ENCODE results near the gene CDYL. TPM values are rescaled to one million over a fixed set of nuclear protein-coding genes. Genes with fewer than 3 reads are reported as not detected.

CDYL gene
- total RNA-seq, 1 donor from 2014 or later = 53.5 TPM

GRCh38 chr6:4731996-4732395 is 44.2 kb upstream of the CDYL start:
- H3K27me3 ChIP-seq = no peaks in the 10 kb centered on the region
- no peak overlapping the region for H3K27ac ChIP-seq
- H4K20me1 ChIP-seq (ENCODE audit: low read depth) = no peaks in the 10 kb centered on the region
- Mint-ChIP-seq H3K27me3 (ENCODE audit: insufficient read depth, low read depth) (peaks cover 4% of the 10 kb centered on the region), H3K4me3 (no peak overlapping the region), H3K27ac (no peak overlapping the region), H3K36me3 (no peaks in the 10 kb centered on the region), H3K9me3 (no peaks in the 10 kb centered on the region), H3K4me1 (peaks cover 25% of the 10 kb centered on the region)
- no peak for TF ChIP-seq EZH2 (IDR thresholded peaks at IDR 0.05)
- no peak for TF ChIP-seq EZH2phosphoT487 (IDR thresholded peaks at IDR 0.05)
- TF ChIP-seq, protein P1, sequence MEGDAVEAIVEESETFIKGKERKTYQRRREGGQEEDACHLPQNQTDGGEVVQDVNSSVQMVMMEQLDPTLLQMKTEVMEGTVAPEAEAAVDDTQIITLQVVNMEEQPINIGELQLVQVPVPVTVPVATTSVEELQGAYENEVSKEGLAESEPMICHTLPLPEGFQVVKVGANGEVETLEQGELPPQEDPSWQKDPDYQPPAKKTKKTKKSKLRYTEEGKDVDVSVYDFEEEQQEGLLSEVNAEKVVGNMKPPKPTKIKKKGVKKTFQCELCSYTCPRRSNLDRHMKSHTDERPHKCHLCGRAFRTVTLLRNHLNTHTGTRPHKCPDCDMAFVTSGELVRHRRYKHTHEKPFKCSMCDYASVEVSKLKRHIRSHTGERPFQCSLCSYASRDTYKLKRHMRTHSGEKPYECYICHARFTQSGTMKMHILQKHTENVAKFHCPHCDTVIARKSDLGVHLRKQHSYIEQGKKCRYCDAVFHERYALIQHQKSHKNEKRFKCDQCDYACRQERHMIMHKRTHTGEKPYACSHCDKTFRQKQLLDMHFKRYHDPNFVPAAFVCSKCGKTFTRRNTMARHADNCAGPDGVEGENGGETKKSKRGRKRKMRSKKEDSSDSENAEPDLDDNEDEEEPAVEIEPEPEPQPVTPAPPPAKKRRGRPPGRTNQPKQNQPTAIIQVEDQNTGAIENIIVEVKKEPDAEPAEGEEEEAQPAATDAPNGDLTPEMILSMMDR (IDR thresholded peaks at IDR 0.05) = no peak
- no peak for DNase-seq (ENCODE audit: low spot score)
- no peaks in the 10 kb centered on the region for H3K9me3 ChIP-seq (ENCODE audit: low read depth)
- H3K79me2 ChIP-seq (ENCODE audit: low read depth) = no peaks in the 10 kb centered on the region
- peaks cover 7% of the 10 kb centered on the region for H3K4me1 ChIP-seq
- no peak overlapping the region for H3K9ac ChIP-seq
- H3K36me3 ChIP-seq = no peaks in the 10 kb centered on the region
- no peak overlapping the region for H3K4me2 ChIP-seq
- H3F3A ChIP-seq (ENCODE audit: low read depth) = peaks cover 11% of the 10 kb centered on the region
- H2AFZ ChIP-seq (replicated peaks) = no peak overlapping the region
- no peak overlapping the region for H3K4me3 ChIP-seq

GRCh38 chr6:4732691-4733315 is 43.4 kb upstream of the CDYL start:
- peaks cover 11% of the 10 kb centered on the region for H3F3A ChIP-seq (ENCODE audit: low read depth)
- H3K27ac Mint-ChIP-seq = no peak overlapping the region
- H3K9ac ChIP-seq = no peak overlapping the region
- DNase-seq (ENCODE audit: low spot score) = peak; percentile 55
- H2AFZ ChIP-seq (replicated peaks) = peak overlapping the region; percentile 82
- peaks cover 7% of the 10 kb centered on the region for H3K4me1 ChIP-seq
- H3K4me3 Mint-ChIP-seq = no peak overlapping the region
- no peaks in the 10 kb centered on the region for H3K27me3 ChIP-seq
- no peak for TF ChIP-seq EZH2 (IDR thresholded peaks at IDR 0.05)
- no peak for TF ChIP-seq EZH2phosphoT487 (IDR thresholded peaks at IDR 0.05)
- TF ChIP-seq, protein P1 (IDR thresholded peaks at IDR 0.05) = no peak
- H3K9me3 ChIP-seq (ENCODE audit: low read depth) = no peaks in the 10 kb centered on the region
- peak overlapping the region; percentile 47 for H3K4me2 ChIP-seq
- peaks cover 23% of the 10 kb centered on the region for H3K4me1 Mint-ChIP-seq
- H4K20me1 ChIP-seq (ENCODE audit: low read depth) = no peaks in the 10 kb centered on the region
- H3K27me3 Mint-ChIP-seq (ENCODE audit: insufficient read depth, low read depth) = peaks cover 4% of the 10 kb centered on the region
- no peaks in the 10 kb centered on the region for H3K9me3 Mint-ChIP-seq
- no peaks in the 10 kb centered on the region for H3K79me2 ChIP-seq (ENCODE audit: low read depth)
- no peaks in the 10 kb centered on the region for H3K36me3 ChIP-seq
- H3K36me3 Mint-ChIP-seq = no peaks in the 10 kb centered on the region
- H3K27ac ChIP-seq = no peak overlapping the region
- H3K4me3 ChIP-seq = no peak overlapping the region

GRCh38 chr6:4736371-4736873 is 39.8 kb upstream of the CDYL start:
- H3K4me1 ChIP-seq = peaks cover 7% of the 10 kb centered on the region
- Mint-ChIP-seq H3K36me3 (no peaks in the 10 kb centered on the region), H3K27me3 (ENCODE audit: insufficient read depth, low read depth) (peaks cover 6% of the 10 kb centered on the region), H3K4me3 (no peak overlapping the region), H3K27ac (no peak overlapping the region), H3K9me3 (no peaks in the 10 kb centered on the region), H3K4me1 (peaks cover 19% of the 10 kb centered on the region)
- TF ChIP-seq EZH2phosphoT487 (IDR thresholded peaks at IDR 0.05) (no peak), EZH2 (IDR thresholded peaks at IDR 0.05) (no peak)
- TF ChIP-seq, protein P1 (IDR thresholded peaks at IDR 0.05) = no peak
- H3K4me2 ChIP-seq = no peak overlapping the region
- H2AFZ ChIP-seq (replicated peaks) = no peak overlapping the region
- H3K9ac ChIP-seq = no peak overlapping the region
- DNase-seq (ENCODE audit: low spot score) = no peak
- no peaks in the 10 kb centered on the region for H3K9me3 ChIP-seq (ENCODE audit: low read depth)
- no peaks in the 10 kb centered on the region for H3K27me3 ChIP-seq
- no peaks in the 10 kb centered on the region for H4K20me1 ChIP-seq (ENCODE audit: low read depth)
- H3K79me2 ChIP-seq (ENCODE audit: low read depth) = no peaks in the 10 kb centered on the region
- H3K36me3 ChIP-seq = no peaks in the 10 kb centered on the region
- H3K4me3 ChIP-seq = no peak overlapping the region
- peaks cover 11% of the 10 kb centered on the region for H3F3A ChIP-seq (ENCODE audit: low read depth)
- no peak overlapping the region for H3K27ac ChIP-seq

Data from neural progenitor cell (in vitro differentiated cells).